ENCODE data around the gene RRBP1. TPM values are rescaled to one million over a fixed set of nuclear protein-coding genes. Genes with fewer than 3 reads are reported as not detected.

Gene RRBP1
- total RNA-seq, 2 donors from 2014 or later: 402 to 509 TPM

GRCh38 chr20:17699931-17700351 lies 17.9 kb upstream of the RRBP1 start, which contains the start of gene BANF2:
Gene BANF2 (plus strand): TSS chr20:17699966. CDS start chr20:17725026, 25,060 bp downstream.
- H3K9ac ChIP-seq (ENCODE audit: low read depth in 2 of 2, low read length in 2 of 2): no peak within 1 kb of the TSS
- H3K27ac ChIP-seq: no peak within 1 kb of the TSS
- H3K36me3 ChIP-seq: no peaks in the 10 kb centered on the region
- H3K4me1 ChIP-seq: no peaks in the 10 kb centered on the region
- no peak for TF ChIP-seq CTCF (IDR thresholded peaks at IDR 0.05)
- peak; percentile 55 for DNase-seq
- H3K9me3 ChIP-seq: no peaks in the 10 kb centered on the region
- no peaks in the 10 kb centered on the region for H3K27me3 ChIP-seq
- intact Hi-C loops (cut with DNase I): no loop called here
- no peak within 1 kb of the TSS for H3K4me3 ChIP-seq

- no peaks in the 10 kb centered on the region for H3K4me1 ChIP-seq
- H3K4me3 ChIP-seq: no peak overlapping the region
- no peaks in the 10 kb centered on the region for H3K36me3 ChIP-seq
- intact Hi-C loops (cut with DNase I): no loop called here
- H3K27me3 ChIP-seq: no peaks in the 10 kb centered on the region
- no peaks in the 10 kb centered on the region for H3K9me3 ChIP-seq
- no peak for TF ChIP-seq CTCF (IDR thresholded peaks at IDR 0.05)
- DNase-seq: no peak
- H3K9ac ChIP-seq (ENCODE audit: low read depth in 2 of 2, low read length in 2 of 2): no peak overlapping the region
- no peak overlapping the region for H3K27ac ChIP-seq
These were observed 16.3 kb upstream of the RRBP1 start for GRCh38 chr20:17698384-17698783.

- no peaks in the 10 kb centered on the region for H3K4me1 ChIP-seq
- H3K27me3 ChIP-seq: no peaks in the 10 kb centered on the region
- no peak for TF ChIP-seq CTCF (IDR thresholded peaks at IDR 0.05)
- no peak overlapping the region for H3K4me3 ChIP-seq
- intact Hi-C loops (cut with DNase I): no loop called here
- no peaks in the 10 kb centered on the region for H3K36me3 ChIP-seq
- H3K27ac ChIP-seq: no peak overlapping the region
- no peaks in the 10 kb centered on the region for H3K9me3 ChIP-seq
- no peak for DNase-seq
- H3K9ac ChIP-seq (ENCODE audit: low read depth in 2 of 2, low read length in 2 of 2): no peak overlapping the region
These were observed 15.1 kb upstream of the RRBP1 start for GRCh38 chr20:17697171-17697570.

- DNase-seq: no peak
- no peak overlapping the region for H3K9ac ChIP-seq (ENCODE audit: low read depth in 2 of 2, low read length in 2 of 2)
- H3K27ac ChIP-seq: no peak overlapping the region
- no peak for TF ChIP-seq CTCF (IDR thresholded peaks at IDR 0.05)
- H3K9me3 ChIP-seq: no peaks in the 10 kb centered on the region
- H3K27me3 ChIP-seq: no peaks in the 10 kb centered on the region
- no peaks in the 10 kb centered on the region for H3K36me3 ChIP-seq
- H3K4me1 ChIP-seq: no peaks in the 10 kb centered on the region
- intact Hi-C loops (cut with DNase I): no loop called here
- H3K4me3 ChIP-seq: no peak overlapping the region
These were observed 14.2 kb upstream of the RRBP1 start for GRCh38 chr20:17696287-17696686.

GRCh38 chr20:17694767-17695166 lies 12.7 kb upstream of the RRBP1 start:
- no peak for TF ChIP-seq CTCF (IDR thresholded peaks at IDR 0.05)
- H3K9me3 ChIP-seq: no peaks in the 10 kb centered on the region
- no peaks in the 10 kb centered on the region for H3K27me3 ChIP-seq
- H3K9ac ChIP-seq (ENCODE audit: low read depth in 2 of 2, low read length in 2 of 2): no peak overlapping the region
- no peak overlapping the region for H3K27ac ChIP-seq
- H3K36me3 ChIP-seq: no peaks in the 10 kb centered on the region
- H3K4me3 ChIP-seq: no peak overlapping the region
- H3K4me1 ChIP-seq: no peaks in the 10 kb centered on the region
- intact Hi-C loops (cut with DNase I): no loop called here
- DNase-seq: no peak

All from colonic mucosa (tissue), 4 donors.